GM19455 (cell line): ENCODE measurements around the gene CISH.
A peak's percentile ranks its signal among the peaks of the same experiment; 100 is the strongest.

Experiments
- ATAC-seq: cut with Tn5 transposase; IDR thresholded peaks from one replicate; pipeline ENCODE4 v1.9.1; 2021; ENCODE audit not compliant: unreplicated experiment

The CISH gene

GRCh38 chr3:50637945-50638344 is 26.4 kb upstream of the CISH start:
- no peak for ATAC-seq

GRCh38 chr3:50637011-50637410 is 25.4 kb upstream of the CISH start:
- ATAC-seq = no peak

GRCh38 chr3:50635066-50635465 is 23.5 kb upstream of the CISH start:
- ATAC-seq = no peak

- no peak for ATAC-seq
These were observed 21.7 kb upstream of the CISH start for GRCh38 chr3:50633230-50633790.

GRCh38 chr3:50632450-50632849 is 20.9 kb upstream of the CISH start:
- ATAC-seq = no peak

GRCh38 chr3:50630877-50631276 is 19.3 kb upstream of the CISH start:
- no peak for ATAC-seq

GRCh38 chr3:50630394-50630793 is 18.8 kb upstream of the CISH start:
- ATAC-seq = no peak

- no peak for ATAC-seq
These were observed 17.0 kb upstream of the CISH start for GRCh38 chr3:50628601-50629000.

GRCh38 chr3:50627407-50628051 is 16.0 kb upstream of the CISH start:
- no peak for ATAC-seq

- no peak for ATAC-seq
These were observed 14.8 kb upstream of the CISH start for GRCh38 chr3:50626401-50626800.

GRCh38 chr3:50625231-50626182 is 13.9 kb upstream of the CISH start:
- no peak for ATAC-seq

GRCh38 chr3:50624634-50625033 is 13.1 kb upstream of the CISH start:
- no peak for ATAC-seq

GRCh38 chr3:50623840-50624474 is 12.4 kb upstream of the CISH start:
- ATAC-seq = no peak

- ATAC-seq = no peak
These were observed 11.3 kb upstream of the CISH start for GRCh38 chr3:50622881-50623280.

GRCh38 chr3:50620820-50621219 is 9.2 kb upstream of the CISH start:
- ATAC-seq = no peak

GRCh38 chr3:50620420-50620819 is 8.8 kb upstream of the CISH start:
- ATAC-seq = no peak

GRCh38 chr3:50617911-50618481 is 6.4 kb upstream of the CISH start:
- no peak for ATAC-seq

- peak; percentile 14 for ATAC-seq
These were observed 5.7 kb upstream of the CISH start, which contains the start of gene MAPKAPK3 for GRCh38 chr3:50617096-50617791. Gene MAPKAPK3 (plus strand): TSS chr3:50617151. CDS start chr3:50617566, 415 bp downstream.

GRCh38 chr3:50616770-50617095 is 5.2 kb upstream of the CISH start:
- peak; percentile 64 for ATAC-seq

GRCh38 chr3:50616003-50616769 is 4.6 kb upstream of the CISH start:
- ATAC-seq = peak; percentile 24
